Activated B cell treated with CpG ODN at 0.5 μM for 24 hours (primary cell): Measurements from ENCODE around the gene TPCN2. TPM values are rescaled to one million over a fixed set of nuclear protein-coding genes. Genes with fewer than 3 reads are reported as not detected.

ENCODE experiments used
- ATAC-seq: fragments of 200-7000 bp; cut with Tn5 transposase; one replicate; pipeline ENCODE4 v1.10.0; 2021; ENCODE audit warnings: low read depth, mild to moderate bottlenecking, moderate library complexity
- CTCF ChIA-PET: fragments of 350-600 bp; sonication (Branson Sonifier 250); formaldehyde crosslinking; loops from one replicate; lab custom pipeline; 2021; ENCODE audit warnings: antibody characterized with exemption; lab: Charles Lee
- POLR2A ChIA-PET: fragments of 350-600 bp; sonication (Branson Sonifier 250); formaldehyde crosslinking; loops from one replicate; lab custom pipeline; 2021; ENCODE audit warnings: antibody characterized with exemption; lab: Charles Lee
- DNase-seq: peaks from one replicate; pipeline ENCODE4 v3.0.0; 2022
- H3K27ac Mint-ChIP-seq: one replicate; pipeline ENCODE4 v1.8.0; 2020; ENCODE audit warnings: mixed read lengths
- H3K27me3 Mint-ChIP-seq: one replicate; pipeline ENCODE4 v1.8.0; 2021; ENCODE audit warnings: mixed read lengths
- H3K36me3 Mint-ChIP-seq: one replicate; pipeline ENCODE4 v1.8.0; 2021; ENCODE audit warnings: low read depth, mixed read lengths
- H3K4me1 Mint-ChIP-seq: one replicate; pipeline ENCODE4 v1.8.0; 2021; ENCODE audit warnings: mixed read lengths
- H3K4me3 Mint-ChIP-seq: one replicate; pipeline ENCODE4 v1.8.0; 2020; ENCODE audit warnings: mild to moderate bottlenecking, mixed read lengths
- H3K9me3 Mint-ChIP-seq: one replicate; pipeline ENCODE4 v1.8.0; 2020; ENCODE audit warnings: mixed read lengths
- CTCF ChIP-seq: fragments of 200-600 bp; IDR thresholded peaks from one replicate; pipeline ENCODE4 v1.8.0; 2022; ENCODE audit warnings: antibody characterized with exemption, mild to moderate bottlenecking
- intact Hi-C: fragments of 100-400 bp; cut with micrococcal nuclease; formaldehyde crosslinking; loops from one replicate; pipeline ENCODE4 v1.15.1; 2024
- total RNA-seq: library from RNA; stranded (reverse); gene quantifications from 2 replicates; pipeline ENCODE4 v1.2.3, GENCODE V29; 2022

Gene TPCN2
- total RNA-seq, 1 donor from 2014 or later, result 35.4 TPM

DNA sequence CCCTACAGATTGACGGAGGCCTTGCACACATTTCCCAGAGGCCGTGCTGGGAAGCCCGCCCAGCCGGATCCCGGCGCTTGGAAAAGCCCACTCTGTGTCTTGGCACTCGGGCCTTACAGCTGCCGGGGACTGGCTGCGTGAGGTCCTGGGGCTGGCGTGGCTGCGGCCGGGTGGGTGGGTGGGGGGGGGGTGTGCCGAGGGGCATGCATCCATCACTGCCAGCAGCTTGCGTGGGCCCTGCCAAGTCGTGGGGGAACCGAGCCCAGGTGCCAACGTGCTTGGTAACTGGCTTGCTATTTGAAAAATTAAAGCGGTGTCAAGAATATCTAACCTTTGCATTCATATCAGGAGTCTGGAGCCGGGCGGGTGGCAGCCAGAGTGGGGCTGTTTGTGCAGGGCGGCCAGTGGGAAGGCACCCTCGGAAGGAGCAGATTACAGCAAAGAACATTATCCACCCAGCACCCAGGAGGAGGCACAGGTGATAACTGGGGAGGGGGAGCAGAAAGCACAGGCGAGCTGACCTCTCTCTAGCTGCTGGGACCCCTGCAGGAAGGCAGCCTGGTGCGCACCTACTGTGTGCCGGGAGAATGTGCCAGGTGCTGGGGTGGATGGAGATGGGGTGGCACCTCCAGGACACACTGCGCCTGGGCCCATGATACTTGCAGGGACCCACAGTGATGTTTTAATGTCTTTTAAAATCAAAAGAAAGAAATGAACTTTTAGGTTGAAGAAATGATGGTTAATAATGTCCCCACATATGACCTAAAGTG lies 78.5 kb downstream of the TPCN2 start:
- TF ChIP-seq CTCF, result no peak
- Mint-ChIP-seq H3K4me3 (no peak overlapping the region), H3K9me3 (peaks cover 9% of the 10 kb centered on the region), H3K27me3 (no peaks in the 10 kb centered on the region), H3K27ac (no peak overlapping the region), H3K4me1 (peaks cover 20% of the 10 kb centered on the region), H3K36me3 (no peaks in the 10 kb centered on the region)
- ChIA-PET CTCF (no interaction called here), POLR2A (no interaction called here)
- ATAC-seq, result no peak
- intact Hi-C loops, result no loop called here
- no peak for DNase-seq

GRCh38 chr11:69127884-69128283 lies 79.2 kb downstream of the TPCN2 start:
- H3K4me1 Mint-ChIP-seq, result peaks cover 14% of the 10 kb centered on the region
- H3K4me3 Mint-ChIP-seq, result no peak overlapping the region
- ChIA-PET CTCF (no interaction called here), POLR2A (no interaction called here)
- DNase-seq, result no peak
- intact Hi-C loops, result no loop called here
- H3K9me3 Mint-ChIP-seq, result peaks cover 10% of the 10 kb centered on the region
- H3K27me3 Mint-ChIP-seq, result no peaks in the 10 kb centered on the region
- ATAC-seq, result no peak
- no peaks in the 10 kb centered on the region for H3K36me3 Mint-ChIP-seq
- no peak overlapping the region for H3K27ac Mint-ChIP-seq
- no peak for TF ChIP-seq CTCF

GRCh38 chr11:69129053-69129452 lies 80.3 kb downstream of the TPCN2 start:
- CTCF ChIA-PET, result no interaction called here
- no peak overlapping the region for H3K27ac Mint-ChIP-seq

DNA sequence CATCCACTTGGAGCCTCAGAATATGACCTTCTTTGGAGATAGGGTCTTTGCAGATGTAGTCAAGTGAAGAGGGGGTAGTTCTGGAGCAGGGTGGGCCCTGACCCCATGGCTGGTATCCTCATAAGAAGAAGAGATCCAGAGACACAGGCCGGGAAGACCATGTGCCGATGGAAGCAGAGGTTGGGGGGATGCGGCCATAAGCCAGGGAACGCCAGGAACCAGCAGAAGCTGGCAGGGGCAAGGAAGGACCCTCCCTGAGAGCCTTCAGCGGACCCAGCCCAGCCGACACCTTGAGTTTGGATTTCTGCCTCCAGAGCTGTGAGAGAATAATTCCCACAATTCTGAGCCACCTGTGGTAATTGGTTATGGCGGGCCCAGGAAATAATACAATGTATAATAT lies 80.9 kb downstream of the TPCN2 start:
- Mint-ChIP-seq H3K36me3 (peaks cover 2% of the 10 kb centered on the region), H3K4me3 (no peak overlapping the region), H3K4me1 (peaks cover 8% of the 10 kb centered on the region), H3K9me3 (peaks cover 19% of the 10 kb centered on the region), H3K27ac (no peak overlapping the region), H3K27me3 (no peaks in the 10 kb centered on the region)
- POLR2A ChIA-PET, result no interaction called here
- no peak for ATAC-seq
- intact Hi-C loops, result no loop called here
- no peak for DNase-seq
- CTCF ChIA-PET, result no interaction called here
- TF ChIP-seq CTCF, result no peak

More at GRCh38 chr11:69129053-69129452, 80.3 kb downstream of the TPCN2 start:
- H3K36me3 Mint-ChIP-seq, result peaks cover 2% of the 10 kb centered on the region
- peaks cover 7% of the 10 kb centered on the region for H3K4me1 Mint-ChIP-seq
- no peak overlapping the region for H3K4me3 Mint-ChIP-seq
- no peaks in the 10 kb centered on the region for H3K27me3 Mint-ChIP-seq
- H3K9me3 Mint-ChIP-seq, result peaks cover 17% of the 10 kb centered on the region
- intact Hi-C loops, result no loop called here
- DNase-seq, result no peak
- no peak for TF ChIP-seq CTCF
- no peak for ATAC-seq
- POLR2A ChIA-PET, result no interaction called here

DNA sequence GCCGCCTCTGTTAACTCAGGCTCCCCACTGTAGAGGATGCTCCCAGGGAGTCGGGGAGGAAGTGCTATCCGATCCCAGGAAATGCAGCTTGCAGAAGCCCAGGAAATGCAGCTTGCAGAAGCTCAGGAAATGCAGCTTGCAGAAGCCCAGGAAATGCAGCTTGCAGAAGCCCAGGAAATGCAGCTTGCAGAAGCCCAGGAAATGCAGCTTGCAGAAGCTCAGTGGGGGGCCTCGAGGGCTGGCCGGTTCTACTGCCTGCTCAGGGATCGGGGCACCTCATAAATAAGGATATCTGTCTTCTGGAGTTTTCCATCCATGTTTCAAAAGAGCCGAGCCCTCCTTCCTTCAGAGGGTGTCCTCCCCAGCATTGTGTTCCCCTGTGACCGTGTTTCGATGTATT lies 81.9 kb downstream of the TPCN2 start:
- ChIA-PET POLR2A (interaction anchor here (1.0 kb wide), 1 partner anchor 10 kb away, joined by 3 read pairs; no protein-coding TSS in a partner anchor), CTCF (no interaction called here)
- H3K9me3 Mint-ChIP-seq, result peaks cover 19% of the 10 kb centered on the region
- ATAC-seq (no peak), DNase-seq (no peak)
- H3K27me3 Mint-ChIP-seq, result no peaks in the 10 kb centered on the region
- TF ChIP-seq CTCF, result no peak
- peaks cover 13% of the 10 kb centered on the region for H3K4me1 Mint-ChIP-seq
- peaks cover 2% of the 10 kb centered on the region for H3K36me3 Mint-ChIP-seq
- H3K4me3 Mint-ChIP-seq, result no peak overlapping the region
- intact Hi-C loops, result no loop called here
- H3K27ac Mint-ChIP-seq, result no peak overlapping the region
